ENCODE results near the gene GOLT1A.

Gene GOLT1A

DNA sequence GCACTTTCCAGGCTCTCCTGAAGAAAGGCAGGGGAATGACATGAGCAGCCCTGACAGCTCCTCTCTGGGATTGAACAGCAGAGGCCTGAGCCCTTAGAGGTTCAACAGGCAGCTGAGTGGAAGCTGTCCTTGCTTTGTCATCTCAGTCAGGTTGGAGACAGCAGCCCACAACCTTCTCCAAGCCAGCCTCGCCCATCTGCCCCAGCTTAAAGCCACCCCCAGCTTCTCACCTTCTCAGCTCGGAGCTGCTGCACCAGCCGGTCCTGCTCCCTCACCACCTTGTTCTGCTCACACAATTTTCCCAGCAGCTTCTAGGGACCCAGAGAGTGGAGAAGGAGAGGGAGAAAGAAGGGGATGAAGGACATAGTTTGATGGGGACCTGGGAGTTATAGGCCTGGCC lies 35.2 kb upstream of the GOLT1A start:
- Histone ChIP-seq H3K4me3 (ENCODE audit: insufficient read depth, low read length, poor library complexity, severe bottlenecking) (no peak overlapping the region), H3K79me2 (ENCODE audit: insufficient read depth, low read length) (no peaks in the 10 kb centered on the region), H3K36me3 (ENCODE audit: low read length) (no peaks in the 10 kb centered on the region), H3K27me3 (ENCODE audit: low read length) (no peaks in the 10 kb centered on the region), H3K27ac (ENCODE audit: low read depth, low read length) (no peak overlapping the region), H3K4me2 (ENCODE audit: low read depth, low read length, poor library complexity, severe bottlenecking) (no peak overlapping the region), H3K9me3 (ENCODE audit: insufficient read depth, low read length) (no peaks in the 10 kb centered on the region), H2AFZ (ENCODE audit: low read depth, low read length, severe bottlenecking) (no peak overlapping the region), H3K9ac (ENCODE audit: low read length) (no peak overlapping the region), H3K9me2 (replicated peaks; ENCODE audit: insufficient read depth, low read length) (no peaks in the 10 kb centered on the region), H3F3A (ENCODE audit: insufficient read depth) (no peaks in the 10 kb centered on the region), H4K20me1 (ENCODE audit: low read depth, low read length) (no peaks in the 10 kb centered on the region)
- TF ChIP-seq EZH2phosphoT487 (conservative IDR thresholded peaks at IDR 0.05; ENCODE audit: low read length): no peak
- TF ChIP-seq, protein P1, sequence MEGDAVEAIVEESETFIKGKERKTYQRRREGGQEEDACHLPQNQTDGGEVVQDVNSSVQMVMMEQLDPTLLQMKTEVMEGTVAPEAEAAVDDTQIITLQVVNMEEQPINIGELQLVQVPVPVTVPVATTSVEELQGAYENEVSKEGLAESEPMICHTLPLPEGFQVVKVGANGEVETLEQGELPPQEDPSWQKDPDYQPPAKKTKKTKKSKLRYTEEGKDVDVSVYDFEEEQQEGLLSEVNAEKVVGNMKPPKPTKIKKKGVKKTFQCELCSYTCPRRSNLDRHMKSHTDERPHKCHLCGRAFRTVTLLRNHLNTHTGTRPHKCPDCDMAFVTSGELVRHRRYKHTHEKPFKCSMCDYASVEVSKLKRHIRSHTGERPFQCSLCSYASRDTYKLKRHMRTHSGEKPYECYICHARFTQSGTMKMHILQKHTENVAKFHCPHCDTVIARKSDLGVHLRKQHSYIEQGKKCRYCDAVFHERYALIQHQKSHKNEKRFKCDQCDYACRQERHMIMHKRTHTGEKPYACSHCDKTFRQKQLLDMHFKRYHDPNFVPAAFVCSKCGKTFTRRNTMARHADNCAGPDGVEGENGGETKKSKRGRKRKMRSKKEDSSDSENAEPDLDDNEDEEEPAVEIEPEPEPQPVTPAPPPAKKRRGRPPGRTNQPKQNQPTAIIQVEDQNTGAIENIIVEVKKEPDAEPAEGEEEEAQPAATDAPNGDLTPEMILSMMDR (IDR thresholded peaks at IDR 0.05; ENCODE audit: insufficient read depth, low read length, poor library complexity, severe bottlenecking): no peak

DNA sequence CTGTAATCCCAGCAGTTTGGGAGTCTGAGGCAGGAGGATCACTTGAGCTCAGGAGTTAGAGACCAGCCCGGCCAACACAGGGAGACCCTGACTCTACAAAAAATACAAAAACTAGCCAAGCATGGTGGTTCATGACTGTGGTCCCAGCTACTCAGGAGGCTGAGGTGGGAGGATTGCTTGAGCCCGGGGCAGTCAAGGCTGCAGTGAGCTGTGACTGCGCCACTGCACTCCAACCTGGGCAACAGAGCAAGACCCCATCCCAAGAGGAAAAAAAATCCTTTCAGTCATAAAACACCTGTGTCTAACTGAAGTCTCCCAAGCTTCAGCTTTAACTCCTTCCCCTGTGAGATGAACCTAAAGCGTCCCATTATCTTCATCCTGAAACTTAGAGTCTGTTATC lies 33.1 kb upstream of the GOLT1A start:
- no peaks in the 10 kb centered on the region for H3F3A ChIP-seq (ENCODE audit: insufficient read depth)
- no peak overlapping the region for H2AFZ ChIP-seq (ENCODE audit: low read depth, low read length, severe bottlenecking)
- no peaks in the 10 kb centered on the region for H3K9me3 ChIP-seq (ENCODE audit: insufficient read depth, low read length)
- H3K27ac ChIP-seq (ENCODE audit: low read depth, low read length): no peak overlapping the region
- H3K36me3 ChIP-seq (ENCODE audit: low read length): no peaks in the 10 kb centered on the region
- H3K9ac ChIP-seq (ENCODE audit: low read length): no peak overlapping the region
- H3K27me3 ChIP-seq (ENCODE audit: low read length): no peaks in the 10 kb centered on the region
- no peaks in the 10 kb centered on the region for H4K20me1 ChIP-seq (ENCODE audit: low read depth, low read length)
- no peak overlapping the region for H3K4me3 ChIP-seq (ENCODE audit: insufficient read depth, low read length, poor library complexity, severe bottlenecking)
- TF ChIP-seq, protein P1 (IDR thresholded peaks at IDR 0.05; ENCODE audit: insufficient read depth, low read length, poor library complexity, severe bottlenecking): no peak
- no peak for TF ChIP-seq EZH2phosphoT487 (conservative IDR thresholded peaks at IDR 0.05; ENCODE audit: low read length)
- no peak overlapping the region for H3K4me2 ChIP-seq (ENCODE audit: low read depth, low read length, poor library complexity, severe bottlenecking)
- no peaks in the 10 kb centered on the region for H3K79me2 ChIP-seq (ENCODE audit: insufficient read depth, low read length)
- H3K9me2 ChIP-seq (replicated peaks; ENCODE audit: insufficient read depth, low read length): no peaks in the 10 kb centered on the region

DNA sequence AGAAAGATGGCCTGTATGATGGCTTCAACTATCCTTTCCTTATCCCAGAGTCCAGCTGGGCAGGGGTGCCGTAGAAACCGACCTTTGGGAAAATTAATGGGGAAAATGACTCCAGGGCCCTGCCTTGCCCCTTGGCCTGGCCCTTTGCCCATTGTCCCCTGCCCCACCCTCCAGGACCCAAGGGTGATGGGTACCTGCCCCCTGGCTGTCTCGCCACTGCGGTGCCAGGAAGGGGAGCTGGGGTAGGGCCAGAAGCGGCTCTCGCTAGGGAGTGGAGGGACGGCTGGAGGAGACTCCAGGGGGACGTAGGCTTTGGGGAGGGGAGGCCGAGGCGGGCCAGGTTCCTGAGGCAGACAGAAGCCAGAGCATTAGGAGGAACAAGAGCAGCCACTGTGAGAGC lies 29.1 kb upstream of the GOLT1A start:
- Histone ChIP-seq H3K9ac (ENCODE audit: low read length) (no peak overlapping the region), H3K36me3 (ENCODE audit: low read length) (no peaks in the 10 kb centered on the region)

More for the DNA sequence above, 29.1 kb upstream of the GOLT1A start:
- Histone ChIP-seq H3K4me3 (ENCODE audit: insufficient read depth, low read length, poor library complexity, severe bottlenecking) (no peak overlapping the region), H3K4me2 (ENCODE audit: low read depth, low read length, poor library complexity, severe bottlenecking) (no peak overlapping the region), H3K27ac (ENCODE audit: low read depth, low read length) (no peak overlapping the region), H3K27me3 (ENCODE audit: low read length) (no peaks in the 10 kb centered on the region), H4K20me1 (ENCODE audit: low read depth, low read length) (no peaks in the 10 kb centered on the region), H3F3A (ENCODE audit: insufficient read depth) (no peaks in the 10 kb centered on the region), H3K79me2 (ENCODE audit: insufficient read depth, low read length) (no peaks in the 10 kb centered on the region), H3K9me2 (replicated peaks; ENCODE audit: insufficient read depth, low read length) (no peaks in the 10 kb centered on the region), H2AFZ (ENCODE audit: low read depth, low read length, severe bottlenecking) (no peak overlapping the region), H3K9me3 (ENCODE audit: insufficient read depth, low read length) (no peaks in the 10 kb centered on the region)
- TF ChIP-seq, protein P1 (IDR thresholded peaks at IDR 0.05; ENCODE audit: insufficient read depth, low read length, poor library complexity, severe bottlenecking): no peak
- TF ChIP-seq EZH2phosphoT487 (conservative IDR thresholded peaks at IDR 0.05; ENCODE audit: low read length): no peak
